Measurements from ENCODE around the gene FBRSL1.
"Not testable (repeated sequence)": the region's sequence is repeated elsewhere in the genome, so short reads cannot be mapped to it uniquely, and the experiment has no call there.

FBRSL1 gene

GRCh38 chr12:132469423-132469822 is 20.5 kb upstream of the FBRSL1 start:
- no peak for DNase-seq (ENCODE audit: low read depth, low spot score)
- no peak overlapping the region for H3K27ac ChIP-seq

- no peak overlapping the region for H3K27ac ChIP-seq
- DNase-seq (ENCODE audit: low read depth, low spot score), result no peak
Observed at GRCh38 chr12:132470397-132470796, 19.6 kb upstream of the FBRSL1 start.

- DNase-seq (ENCODE audit: low read depth, low spot score), result no peak
- H3K27ac ChIP-seq, result no peak overlapping the region
Observed at GRCh38 chr12:132471011-132471857, 18.7 kb upstream of the FBRSL1 start.

- no peak for DNase-seq (ENCODE audit: low read depth, low spot score)
- no peak overlapping the region for H3K27ac ChIP-seq
Observed at GRCh38 chr12:132471858-132472255, 18.1 kb upstream of the FBRSL1 start.

GRCh38 chr12:132472386-132472785 is 17.6 kb upstream of the FBRSL1 start:
- DNase-seq (ENCODE audit: low read depth, low spot score), result no peak
- no peak overlapping the region for H3K27ac ChIP-seq

- no peak overlapping the region for H3K27ac ChIP-seq
- DNase-seq (ENCODE audit: low read depth, low spot score), result no peak
Observed at GRCh38 chr12:132474237-132474741, 15.7 kb upstream of the FBRSL1 start.

GRCh38 chr12:132474799-132475303 is 15.1 kb upstream of the FBRSL1 start:
- not testable (repeated sequence) for DNase-seq (ENCODE audit: low read depth, low spot score); H3K27ac ChIP-seq

GRCh38 chr12:132475304-132476037 is 14.5 kb upstream of the FBRSL1 start:
- no peak for DNase-seq (ENCODE audit: low read depth, low spot score)
- H3K27ac ChIP-seq, result no peak overlapping the region

- DNase-seq (ENCODE audit: low read depth, low spot score), result no peak
- no peak overlapping the region for H3K27ac ChIP-seq
Observed at GRCh38 chr12:132476038-132476414, 13.9 kb upstream of the FBRSL1 start.

GRCh38 chr12:132476421-132476820 is 13.5 kb upstream of the FBRSL1 start:
- H3K27ac ChIP-seq, result no peak overlapping the region
- no peak for DNase-seq (ENCODE audit: low read depth, low spot score)

- no peak for DNase-seq (ENCODE audit: low read depth, low spot score)
- no peak overlapping the region for H3K27ac ChIP-seq
Observed at GRCh38 chr12:132477017-132477702, 12.8 kb upstream of the FBRSL1 start.

GRCh38 chr12:132477703-132478432 is 12.1 kb upstream of the FBRSL1 start:
- no peak for DNase-seq (ENCODE audit: low read depth, low spot score)
- H3K27ac ChIP-seq, result no peak overlapping the region

- DNase-seq (ENCODE audit: low read depth, low spot score), result no peak
- no peak overlapping the region for H3K27ac ChIP-seq
Observed at GRCh38 chr12:132478433-132478803, 11.5 kb upstream of the FBRSL1 start.

GRCh38 chr12:132478845-132479244 is 11.1 kb upstream of the FBRSL1 start:
- no peak for DNase-seq (ENCODE audit: low read depth, low spot score)

GRCh38 chr12:132479291-132479690 is 10.7 kb upstream of the FBRSL1 start:
- DNase-seq (ENCODE audit: low read depth, low spot score), result no peak
- H3K27ac ChIP-seq, result no peak overlapping the region

More at GRCh38 chr12:132478845-132479244, 11.1 kb upstream of the FBRSL1 start:
- no peak overlapping the region for H3K27ac ChIP-seq

- DNase-seq (ENCODE audit: low read depth, low spot score), result no peak
- no peak overlapping the region for H3K27ac ChIP-seq
Observed at GRCh38 chr12:132479938-132480622, 9.9 kb upstream of the FBRSL1 start.

GRCh38 chr12:132480623-132481132 is 9.3 kb upstream of the FBRSL1 start:
- DNase-seq (ENCODE audit: low read depth, low spot score), result no peak
- H3K27ac ChIP-seq, result no peak overlapping the region

GRCh38 chr12:132481345-132481744 is 8.6 kb upstream of the FBRSL1 start:
- H3K27ac ChIP-seq, result no peak overlapping the region
- no peak for DNase-seq (ENCODE audit: low read depth, low spot score)
